Thyroid gland (tissue), 4 donors: ENCODE measurements around the gene NEURL1. TPM values are rescaled to one million over a fixed set of nuclear protein-coding genes. Genes with fewer than 3 reads are reported as not detected.

Source experiments
- DNase-seq, 2 donors: peaks; one replicate each; pipeline ENCODE4 v3.0.0-alpha.2; 2019
- H3K27ac ChIP-seq, 3 donors: fragments of 200-600 bp; sonication (generic); 1 replicate in 2 of 3; 2 replicates in 1 of 3; pipeline ENCODE4 v1.5.1; 2016 to 2019; ENCODE audit warnings: mild to moderate bottlenecking in 1 of 3, moderate library complexity in 1 of 3
- H3K27me3 ChIP-seq: fragments of 200-600 bp; sonication (generic); one replicate; pipeline ENCODE4 v1.5.1; 2019
- H3K36me3 ChIP-seq, 2 donors: fragments of 200-600 bp; sonication (generic); one replicate each; pipeline ENCODE4 v1.5.1; 2016 to 2019
- H3K4me1 ChIP-seq, 2 donors: fragments of 200-600 bp; sonication (generic); one replicate each; pipeline ENCODE4 v1.5.1; 2017 to 2019
- H3K4me3 ChIP-seq, 3 donors: fragments of 200-600 bp; sonication (generic); replicated peaks in 1 of 3; 1 replicate in 2 of 3; 2 replicates in 1 of 3; pipeline ENCODE4 v1.5.1; 2016; ENCODE audit warnings: mild to moderate bottlenecking in 1 of 3
- H3K9me3 ChIP-seq: fragments of 200-600 bp; sonication (generic); one replicate; pipeline ENCODE4 v1.5.1; 2017
- CTCF ChIP-seq, 6 experiments: fragments of 200-600 bp in 3 of 6; fragments of 450-650 bp in 3 of 6; sonication (generic) in 3 of 6; IDR thresholded peaks; one replicate each; pipeline ENCODE4 v1.5.1; 2016 to 2019; ENCODE audit warnings: antibody characterized with exemption in 6 of 6, mild to moderate bottlenecking in 2 of 6, inconsistent platforms in 1 of 6, moderate library complexity in 1 of 6
- POLR2A ChIP-seq, 2 donors: fragments of 450-650 bp; IDR thresholded peaks; one replicate each; pipeline ENCODE4 v1.6.1; 2017; ENCODE audit warnings: antibody characterized with exemption in 2 of 2, mild to moderate bottlenecking in 2 of 2, moderate library complexity in 1 of 2
- WGBS, 2 donors: methylation state at CpG; one replicate each; pipeline ENCODE4 v1.1.5; 2017; 5-methylcytosine and 5-hydroxymethylcytosine counted together
- intact Hi-C: fragments of 100-400 bp; cut with DNase I; formaldehyde crosslinking; loops from one replicate; pipeline ENCODE4 v1.15.1; 2023
- total RNA-seq, 4 donors: library from RNA; depleted of rRNA; stranded (reverse); fragments of >200 nt; gene quantifications; one replicate each; pipeline ENCODE4 v1.2.3, GENCODE V29; 2016

The NEURL1 gene
- total RNA-seq, 4 donors from 2014 or later = 1.1 TPM; not detected in 3

- Histone ChIP-seq H3K9me3 (no peaks in the 10 kb centered on the region), H3K36me3 (no peaks in the 10 kb centered on the region), H3K4me1 (peaks cover 0 to 8% of the 10 kb centered on the region in 2 donors), H3K4me3 (no peak overlapping the region), H3K27me3 (peaks cover 6% of the 10 kb centered on the region), H3K27ac (no peak overlapping the region)
- intact Hi-C loops = no loop called here
- WGBS, 2 donors = 72% methylated on average over 7 of the region's 7 CpGs; no CpG with 5 or more reads in 1 of the 2 donors
- TF ChIP-seq CTCF (IDR thresholded peaks at IDR 0.05) = no peak
- DNase-seq = no peak
Observed at GRCh38 chr10:103580011-103580410, 86.5 kb downstream of the NEURL1 start.

- H3K36me3 ChIP-seq = no peaks in the 10 kb centered on the region
- no peak for DNase-seq
- no peak overlapping the region for H3K27ac ChIP-seq
- TF ChIP-seq CTCF (IDR thresholded peaks at IDR 0.05) (no peak), POLR2A (IDR thresholded peaks at IDR 0.05) (no peak)
- no peaks in the 10 kb centered on the region for H3K9me3 ChIP-seq
- no peak overlapping the region for H3K4me3 ChIP-seq
- peaks cover 0 to 8% of the 10 kb centered on the region in 2 donors for H3K4me1 ChIP-seq
- peaks cover 6% of the 10 kb centered on the region for H3K27me3 ChIP-seq
- intact Hi-C loops = no loop called here
- 36 to 63% methylated on average over 7 of the region's 7 CpGs for WGBS, 2 donors
Observed at GRCh38 chr10:103580430-103580829, 86.9 kb downstream of the NEURL1 start.

GRCh38 chr10:103581499-103581898, 88.0 kb downstream of the NEURL1 start:
- H3K4me3 ChIP-seq = no peak overlapping the region
- TF ChIP-seq CTCF (IDR thresholded peaks at IDR 0.05) = no peak
- no peak for TF ChIP-seq POLR2A (IDR thresholded peaks at IDR 0.05)
- no peak for DNase-seq
- peaks cover 6% of the 10 kb centered on the region for H3K27me3 ChIP-seq
- H3K36me3 ChIP-seq = no peaks in the 10 kb centered on the region
- no peak overlapping the region for H3K27ac ChIP-seq
- H3K4me1 ChIP-seq = peaks cover 0 to 8% of the 10 kb centered on the region in 2 donors
- H3K9me3 ChIP-seq = no peaks in the 10 kb centered on the region
- intact Hi-C loops = no loop called here

GRCh38 chr10:103582331-103583123, 89.0 kb downstream of the NEURL1 start:
- intact Hi-C loops = no loop called here
- TF ChIP-seq POLR2A (IDR thresholded peaks at IDR 0.05) (no peak), CTCF (IDR thresholded peaks at IDR 0.05) (no peak)
- H3K27ac ChIP-seq = no peak overlapping the region
- 81 to 83% methylated on average over 13 of the region's 13 CpGs for WGBS, 2 donors
- no peaks in the 10 kb centered on the region for H3K36me3 ChIP-seq
- H3K4me3 ChIP-seq = no peak overlapping the region
- peaks cover 6% of the 10 kb centered on the region for H3K27me3 ChIP-seq
- DNase-seq = no peak
- peaks cover 0 to 8% of the 10 kb centered on the region in 2 donors for H3K4me1 ChIP-seq
- no peaks in the 10 kb centered on the region for H3K9me3 ChIP-seq

GRCh38 chr10:103583871-103584215, 90.3 kb downstream of the NEURL1 start:
- DNase-seq = no peak
- TF ChIP-seq CTCF (IDR thresholded peaks at IDR 0.05) (no peak), POLR2A (IDR thresholded peaks at IDR 0.05) (no peak)
- Histone ChIP-seq H3K27me3 (peaks cover 6% of the 10 kb centered on the region), H3K9me3 (no peaks in the 10 kb centered on the region), H3K4me1 (peaks cover 0 to 8% of the 10 kb centered on the region in 2 donors), H3K27ac (no peak overlapping the region), H3K4me3 (no peak overlapping the region), H3K36me3 (no peaks in the 10 kb centered on the region)
- 77 to 83% methylated on average over 8 of the region's 8 CpGs for WGBS, 2 donors
- intact Hi-C loops = no loop called here
